Suppressor macrophage (primary cell): ENCODE measurements around the gene CEP43.

Experiments
- DNase-seq, 4 experiments: peaks; one replicate each; pipeline ENCODE4 v3.0.0-alpha.2; 2020 to 2022

The CEP43 gene

DNA sequence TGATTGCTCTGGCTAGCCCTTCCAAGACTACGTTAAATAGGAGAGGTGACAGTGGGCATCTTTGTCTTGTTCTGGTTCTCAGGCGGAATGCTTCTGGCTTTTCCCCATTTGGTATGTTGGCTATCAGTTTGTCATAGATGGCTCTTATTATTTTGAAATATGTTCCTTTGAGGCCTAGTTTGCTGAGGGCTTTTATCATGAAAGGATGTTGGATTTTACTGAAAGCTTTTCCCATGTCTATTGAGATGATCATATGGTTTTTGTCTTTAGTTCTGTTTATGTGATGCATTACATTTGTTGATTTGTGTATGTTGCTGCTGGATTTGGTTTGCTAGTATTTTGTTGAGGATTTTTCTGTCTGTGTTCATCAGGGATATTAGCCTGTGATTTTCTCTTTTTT lies 32.9 kb upstream of the CEP43 start:
- no peak for DNase-seq

DNA sequence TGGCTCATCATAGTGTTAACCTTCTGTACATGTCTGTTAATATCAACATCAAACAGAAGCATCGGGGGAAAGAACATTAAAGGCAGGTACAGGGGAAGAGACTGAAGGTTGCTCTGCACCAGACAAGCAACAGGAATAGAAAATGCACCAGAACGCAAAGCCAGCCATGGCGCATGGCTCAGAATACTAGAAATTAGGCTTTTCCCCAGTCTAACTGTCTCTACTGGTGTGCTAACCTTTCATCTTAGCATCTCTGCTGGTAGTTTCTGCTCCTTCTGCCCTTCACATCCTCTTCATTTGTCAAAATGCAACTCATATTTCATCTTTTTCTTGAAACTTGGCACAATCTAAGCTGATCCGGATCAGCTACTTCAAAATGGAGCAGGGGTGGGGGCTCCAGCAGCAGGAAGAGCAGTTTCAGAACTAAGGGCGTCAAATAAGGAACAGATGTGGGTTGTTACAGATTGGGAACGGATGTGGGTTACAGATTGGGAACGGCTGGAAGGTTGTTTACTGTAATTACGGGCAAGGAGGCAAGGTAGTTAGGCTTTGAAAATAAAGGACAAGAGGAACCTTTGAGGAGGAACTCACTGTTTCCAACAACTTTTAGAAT lies 29.7 kb upstream of the CEP43 start:
- peak in 3 of 4 experiments; percentile 20 to 38 (median 32) for DNase-seq

DNA sequence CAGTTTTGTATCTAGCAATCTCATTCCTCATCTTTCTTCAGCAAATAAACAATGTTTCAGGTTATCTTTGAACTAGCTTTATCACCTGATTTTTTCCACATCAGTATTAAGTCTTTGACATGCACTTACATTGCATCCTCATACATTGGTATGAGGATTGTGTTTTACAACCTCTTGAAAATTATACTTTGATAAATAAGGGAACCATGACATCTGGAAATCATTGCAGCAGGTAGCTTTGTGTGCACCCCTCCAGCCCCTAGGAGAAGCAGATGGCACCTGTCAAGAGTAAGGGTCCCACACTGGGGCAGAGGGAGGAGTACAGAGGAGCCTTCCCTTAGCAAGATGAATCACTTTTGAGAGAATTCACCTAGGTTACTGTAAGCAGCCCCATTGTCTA lies 29.1 kb upstream of the CEP43 start:
- DNase-seq = no peak

DNA sequence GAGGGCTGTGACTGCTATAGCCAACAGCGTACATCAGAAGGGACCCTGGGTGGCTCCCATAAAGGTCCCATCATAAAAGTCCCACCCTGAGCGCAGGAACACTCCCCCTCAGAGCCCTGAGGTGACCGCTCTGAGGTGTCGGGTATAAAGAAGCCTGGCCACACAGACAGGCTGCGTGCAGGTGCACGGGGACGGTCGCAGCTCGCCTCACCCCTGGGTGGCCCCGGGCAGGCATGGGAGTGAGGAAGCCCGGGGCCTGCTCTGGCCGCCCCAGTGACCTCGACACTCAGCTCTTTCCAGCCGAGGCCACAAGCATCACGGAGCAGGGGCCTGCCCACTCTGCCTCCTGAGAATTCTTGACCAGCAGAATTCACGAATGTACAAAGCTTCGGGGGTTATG lies 28.4 kb upstream of the CEP43 start:
- no peak for DNase-seq

DNA sequence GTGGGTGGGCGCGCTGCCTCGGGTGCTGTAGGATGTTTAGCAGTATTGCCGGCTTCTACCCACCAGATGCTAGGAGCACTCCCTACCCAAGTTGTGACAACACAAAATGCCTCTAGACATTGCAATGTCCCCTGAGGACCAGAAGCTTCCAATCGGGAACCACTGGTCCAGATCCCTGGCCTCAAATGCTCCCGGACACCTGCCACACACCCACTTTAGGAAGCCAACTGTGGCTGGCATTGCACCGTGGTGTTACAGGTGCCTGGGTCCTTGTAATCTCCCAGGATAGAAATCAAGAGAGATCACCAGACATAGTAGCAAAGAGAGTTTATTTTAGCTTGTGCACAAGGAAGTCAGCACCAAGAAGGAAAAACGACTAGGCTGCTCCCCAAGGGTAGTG lies 27.9 kb upstream of the CEP43 start:
- DNase-seq = no peak

DNA sequence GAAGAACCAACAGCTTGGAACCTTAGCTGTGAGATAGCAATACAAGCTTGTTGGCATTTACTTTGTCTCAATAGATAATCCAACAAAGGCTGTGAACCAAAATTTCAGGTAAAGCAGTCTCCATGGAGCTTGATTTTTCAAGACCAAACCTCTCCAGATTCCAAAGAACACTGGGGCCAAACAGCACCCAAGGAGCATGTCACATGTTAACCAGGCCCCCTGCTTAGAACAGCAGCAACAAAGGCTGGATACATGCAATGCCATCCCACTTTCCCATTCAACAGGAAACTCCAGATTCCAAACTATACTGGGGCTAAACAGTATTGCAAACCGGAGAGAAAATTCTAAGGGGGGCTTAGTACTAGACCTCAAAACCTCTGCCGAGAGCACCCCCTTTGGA lies 27.1 kb upstream of the CEP43 start:
- DNase-seq = no peak

DNA sequence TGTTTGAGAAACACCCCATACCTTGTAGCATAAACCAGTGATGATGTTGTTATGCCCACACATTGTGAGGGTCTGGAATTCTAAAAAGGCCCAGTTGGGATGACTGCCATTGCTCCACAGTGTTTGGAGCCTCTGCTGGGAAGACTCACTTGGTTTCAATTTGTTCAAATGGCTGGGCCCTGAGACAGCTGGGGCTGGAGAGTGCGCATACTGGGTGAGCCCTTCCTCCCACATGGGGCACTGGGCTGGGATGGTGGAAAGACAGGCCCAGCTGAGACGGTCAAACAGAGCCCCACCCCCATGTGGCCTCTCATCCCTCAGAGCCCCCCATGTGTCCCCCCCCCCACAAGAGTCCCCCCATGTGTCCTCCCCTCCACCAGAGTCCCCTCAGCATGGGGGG lies 22.6 kb upstream of the CEP43 start:
- no peak for DNase-seq

DNA sequence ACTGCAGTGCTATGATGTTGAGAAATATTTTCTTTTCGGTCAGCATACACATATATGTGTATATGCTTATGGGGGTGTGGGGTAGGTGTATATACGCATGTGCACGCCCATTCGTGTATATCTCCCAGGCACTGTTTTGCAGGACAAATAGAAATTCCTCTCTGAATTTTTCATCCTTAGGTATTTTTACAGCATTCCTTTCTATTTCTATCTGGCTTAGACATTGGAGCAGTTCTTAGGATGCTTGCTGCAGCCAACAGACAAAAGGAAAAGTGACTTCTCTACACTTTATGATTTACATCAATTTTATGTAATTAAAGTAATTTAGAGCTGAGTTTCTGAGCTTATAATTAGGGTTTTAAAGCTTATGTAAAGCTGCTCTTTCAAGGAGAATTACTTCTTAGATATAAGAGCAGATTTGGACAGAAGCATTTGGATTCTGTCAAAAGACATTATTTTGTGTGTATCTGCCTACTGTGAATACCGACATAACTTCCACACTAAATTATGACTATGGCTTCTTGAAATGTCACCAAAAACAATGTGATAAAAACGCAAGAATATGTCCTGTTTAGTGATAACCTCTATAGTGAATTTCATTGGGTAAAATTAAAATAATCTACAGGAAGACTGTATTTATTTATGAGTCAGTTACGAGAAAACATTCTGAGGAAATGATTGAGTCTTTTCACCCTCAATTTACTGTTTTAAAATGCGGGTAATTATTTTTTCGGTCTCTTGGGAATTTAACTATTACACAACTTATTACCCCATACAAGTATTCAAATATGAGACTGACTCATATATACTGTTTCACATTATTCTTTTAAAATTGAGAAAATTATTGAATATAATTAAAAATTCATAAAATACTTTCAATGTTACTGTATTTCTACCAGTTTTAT lies 21.3 kb upstream of the CEP43 start:
- no peak for DNase-seq

DNA sequence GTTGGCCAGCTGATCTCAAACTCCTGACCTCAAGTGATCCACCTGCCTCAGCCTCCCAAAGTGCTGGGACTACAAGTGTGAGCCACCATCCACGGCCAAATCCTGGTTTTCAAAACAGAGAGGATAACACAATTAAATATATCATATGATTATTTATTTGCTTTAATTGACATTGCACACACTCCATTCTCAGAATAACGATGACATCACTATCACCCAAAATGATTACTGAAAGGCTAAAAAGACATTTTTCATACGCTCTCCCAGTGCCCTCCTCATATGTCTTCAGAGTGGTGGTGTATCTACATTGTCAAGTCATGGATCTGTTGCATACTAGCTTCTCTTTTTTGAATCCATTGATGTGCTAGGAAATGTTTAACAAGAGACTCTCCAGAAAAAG lies 18.5 kb upstream of the CEP43 start:
- no peak for DNase-seq

DNA sequence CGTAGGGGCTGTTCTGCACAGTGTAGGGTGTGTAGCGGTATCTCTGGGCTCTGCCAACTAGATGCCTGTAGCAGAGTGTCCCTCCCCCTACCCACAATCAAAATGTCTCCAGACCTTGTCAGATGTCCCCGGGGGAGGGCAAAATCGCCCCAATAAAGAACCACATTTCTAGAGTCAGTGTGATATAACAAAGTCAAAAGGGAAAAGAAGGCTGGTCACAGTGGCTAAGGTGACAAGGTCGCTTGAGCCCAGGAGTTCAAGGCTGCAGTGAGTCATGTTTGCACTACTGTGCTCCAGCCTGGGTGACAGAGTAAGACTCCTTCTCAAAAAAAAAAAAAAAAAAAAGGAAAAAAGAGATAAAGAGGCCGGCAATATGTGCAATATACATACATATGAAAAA lies 11.7 kb upstream of the CEP43 start:
- DNase-seq = no peak

DNA sequence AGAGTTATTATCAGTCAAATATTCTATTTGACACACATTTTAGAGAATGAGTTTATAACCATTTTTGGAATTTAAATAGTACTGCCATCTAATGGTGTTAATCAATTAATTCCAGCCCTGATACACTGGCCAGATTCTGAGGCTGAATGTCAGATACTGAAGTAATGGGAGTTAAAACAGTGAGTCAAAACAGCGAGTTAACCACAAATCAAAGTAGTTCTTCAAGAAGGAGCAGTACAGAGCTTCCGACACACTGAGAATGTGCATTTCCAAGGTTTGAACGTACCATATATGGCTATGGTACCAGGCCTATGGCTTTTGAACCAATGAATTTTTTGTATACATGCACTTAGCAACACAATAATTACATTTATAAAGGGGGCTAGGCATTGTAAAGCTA lies 11.3 kb upstream of the CEP43 start:
- peak in 1 of 4 experiments; percentile 11 for DNase-seq

DNA sequence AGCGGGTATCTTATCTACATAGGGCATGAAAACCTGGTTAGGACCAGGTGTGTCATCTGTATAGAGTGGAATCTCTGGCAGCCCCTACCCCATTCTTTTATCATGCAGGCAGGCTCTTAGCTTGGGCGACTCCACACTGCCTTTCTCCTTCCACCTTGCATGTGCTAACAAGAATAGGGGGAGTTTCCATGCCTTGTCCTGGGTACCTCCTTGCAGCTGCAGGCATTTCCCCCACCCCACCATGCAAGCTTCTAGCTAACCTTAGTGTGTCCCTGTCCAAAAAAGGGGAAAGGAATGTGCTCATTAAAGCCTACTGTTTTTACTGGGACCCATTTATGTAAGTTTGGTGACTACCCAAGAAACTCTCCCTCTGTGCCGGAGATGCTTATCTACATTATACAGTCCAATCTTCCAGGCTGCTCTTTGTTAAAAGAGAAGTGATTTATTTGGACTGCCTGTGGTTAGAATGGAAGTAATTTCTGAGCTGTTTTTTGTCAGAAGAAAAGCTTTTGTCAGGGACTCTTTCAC lies 10.5 kb upstream of the CEP43 start:
- DNase-seq = no peak

DNA sequence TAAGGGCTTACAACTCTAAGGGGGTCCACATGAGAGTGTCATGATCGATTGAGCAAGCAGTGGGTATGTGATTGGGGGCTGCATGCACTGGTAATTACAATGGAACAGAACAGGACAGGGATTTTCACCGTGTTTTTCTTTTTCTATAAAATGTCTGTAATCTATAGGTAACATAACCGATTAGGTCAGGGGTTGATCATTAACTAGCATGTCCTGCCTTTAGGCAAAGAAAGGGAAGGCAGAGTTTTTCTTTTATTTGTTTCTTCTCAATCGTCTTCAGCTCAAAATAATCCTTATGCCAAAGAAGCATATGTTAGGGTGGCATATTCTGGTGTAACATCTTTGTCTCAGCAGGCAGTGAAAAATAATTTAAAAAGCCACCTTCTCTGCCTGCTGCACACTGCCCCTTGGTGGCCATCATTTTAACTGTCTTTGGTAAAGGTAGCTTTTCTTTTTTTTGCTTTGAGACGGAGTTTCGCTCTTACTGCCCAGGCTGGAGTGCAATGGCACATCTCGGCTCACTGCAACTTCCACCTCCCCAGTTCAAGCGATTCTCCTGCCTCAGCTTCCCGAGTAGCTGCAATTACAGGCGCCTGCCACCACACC lies 9.7 kb upstream of the CEP43 start:
- DNase-seq = peak; percentile 60 to 76 (median 67)

DNA sequence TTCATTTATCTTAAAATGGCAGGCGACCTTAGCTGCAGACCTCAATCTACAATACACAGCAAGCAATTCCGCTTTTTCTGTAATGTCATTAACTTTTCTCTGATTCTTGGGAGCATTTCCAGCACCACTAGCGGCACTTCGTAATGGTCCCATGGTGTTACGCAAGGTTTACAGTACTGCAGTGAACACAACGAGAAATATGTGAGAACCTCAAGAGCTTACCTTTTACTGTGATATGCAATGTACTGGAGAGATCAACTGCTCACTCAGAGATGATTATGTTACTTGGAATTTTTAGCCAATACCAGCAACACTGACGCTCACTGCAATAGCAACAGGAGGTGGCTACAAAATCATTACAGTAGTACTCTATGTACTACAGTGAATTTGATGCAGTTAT lies 2.8 kb upstream of the CEP43 start:
- DNase-seq = peak; percentile 29 to 52 (median 40)

DNA sequence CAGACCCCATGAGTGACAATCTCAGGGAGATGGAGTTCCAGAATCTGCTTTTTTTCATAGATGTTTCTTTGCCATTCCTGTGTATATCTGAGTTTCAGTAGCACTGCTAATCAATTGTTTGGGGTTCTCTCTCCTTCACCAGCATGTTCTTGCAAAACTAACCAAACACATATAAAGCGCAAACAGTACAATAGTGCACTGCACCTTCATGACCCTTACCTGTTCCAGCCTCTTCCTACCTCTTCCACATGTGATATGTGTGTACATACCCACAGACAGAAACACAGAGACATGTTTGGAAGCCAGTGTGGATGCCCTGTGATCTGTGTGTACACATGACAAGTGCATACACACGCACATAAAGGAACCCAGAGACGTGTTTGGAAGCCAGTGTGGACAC lies 1.8 kb upstream of the CEP43 start:
- no peak for DNase-seq

DNA sequence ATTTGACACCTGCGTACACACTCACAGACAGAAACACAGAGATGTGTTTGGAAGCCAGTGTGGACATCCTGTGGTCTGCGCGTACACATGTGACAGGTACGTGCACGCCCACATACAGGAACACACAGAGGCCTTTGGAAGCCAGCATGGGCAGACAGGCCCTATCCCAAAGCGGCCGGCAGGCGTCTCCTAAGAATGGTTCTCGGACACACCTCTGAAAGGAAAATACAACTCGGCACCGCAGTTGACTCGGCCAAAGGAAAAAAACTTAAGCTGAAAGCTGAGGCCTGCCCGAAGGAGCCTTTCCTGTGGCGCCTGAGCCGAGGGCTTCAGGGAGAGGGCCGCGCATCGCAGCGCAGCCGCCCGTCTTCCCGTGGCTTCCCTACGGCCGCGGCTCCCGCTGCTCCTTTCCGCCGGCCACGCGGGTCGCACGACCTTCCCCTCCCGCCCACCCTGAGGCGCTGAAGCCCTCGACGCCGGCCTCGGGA lies 1.4 kb upstream of the CEP43 start:
- DNase-seq = peak; percentile 73 to 84 (median 78)

DNA sequence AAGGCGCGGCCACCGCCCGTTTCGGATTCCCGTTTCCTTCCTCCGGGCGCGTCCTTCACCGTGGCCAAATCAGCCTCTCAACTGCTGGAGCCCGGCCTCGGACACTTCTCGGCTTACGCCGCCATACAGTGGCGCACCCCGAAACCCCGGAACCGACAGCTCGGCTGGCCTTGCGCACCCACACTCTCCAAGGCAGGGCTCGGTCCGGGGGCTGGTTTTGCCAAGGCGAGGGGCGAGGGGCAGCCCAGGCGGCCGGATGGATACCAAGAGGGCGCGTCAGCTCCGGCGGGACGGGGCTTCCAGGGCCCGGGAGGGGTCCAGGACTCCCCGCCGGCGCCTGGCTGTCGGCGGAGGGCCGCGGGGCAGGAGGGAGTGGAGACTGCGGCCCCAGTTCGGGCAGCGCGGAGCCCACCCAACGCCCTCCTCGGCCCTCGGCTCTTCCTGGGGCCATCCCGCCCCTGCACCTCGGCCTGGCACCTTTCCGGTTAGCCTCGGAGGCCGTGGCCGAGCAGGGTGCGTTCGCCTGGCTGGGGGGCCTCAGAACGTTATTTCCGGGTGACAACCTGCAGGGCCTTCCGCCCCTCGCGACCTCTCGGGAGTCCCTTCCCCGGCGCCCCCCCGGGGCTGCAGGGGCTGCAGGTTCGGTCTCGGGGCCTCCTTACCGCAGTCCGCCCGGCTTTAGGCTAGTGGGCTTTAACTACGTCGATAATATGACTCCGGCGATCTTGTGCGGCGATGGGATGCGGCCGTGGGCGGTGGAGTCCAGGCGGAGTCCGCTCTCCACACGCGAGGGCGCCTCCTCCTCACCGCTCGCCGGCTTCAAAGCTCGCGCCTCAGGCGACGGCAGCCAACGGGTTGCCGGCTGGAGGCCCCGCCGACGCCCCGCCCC lies 697 bp upstream of the CEP43 start:
- peak in 1 of 4 experiments; percentile 98 for DNase-seq

DNA sequence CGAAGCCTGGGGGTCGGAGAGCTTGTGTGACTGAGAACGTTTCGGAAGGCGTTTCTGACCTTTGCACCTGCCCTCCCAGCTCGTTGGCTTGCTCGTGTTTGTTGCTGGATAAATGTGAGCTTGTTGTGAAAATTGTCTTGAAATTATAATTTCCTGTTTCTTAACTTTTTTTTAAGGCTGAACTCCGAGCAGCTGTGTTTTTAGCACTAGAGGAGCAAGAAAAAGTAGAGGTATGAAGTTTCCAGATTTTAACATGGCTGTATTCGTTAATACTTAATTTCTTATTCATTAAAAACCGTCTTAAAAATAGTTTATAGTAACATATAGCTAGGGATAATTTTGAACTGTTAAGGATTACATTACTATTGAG lies 672 bp downstream of the CEP43 start:
- DNase-seq = peak in 1 of 4 experiments; percentile 17

DNA sequence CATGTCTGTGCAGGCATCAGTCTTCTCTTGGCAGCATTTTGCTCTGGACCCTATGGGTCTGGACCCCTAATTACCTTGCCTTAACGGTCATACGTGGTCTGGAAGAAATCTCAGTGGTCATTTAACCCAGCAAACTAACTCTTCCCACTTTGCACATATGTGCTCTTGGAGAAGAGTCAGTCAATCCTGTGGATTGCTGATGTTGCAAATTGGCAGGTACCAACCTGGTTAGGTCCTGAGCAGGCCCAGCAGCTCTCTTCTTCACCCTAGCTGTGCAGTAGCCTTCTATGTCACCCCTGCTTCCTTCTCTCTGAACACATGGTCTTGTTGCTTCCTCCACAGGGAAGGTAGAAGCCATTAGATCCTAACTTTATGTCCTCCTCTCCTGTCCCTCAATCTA lies 1.6 kb downstream of the CEP43 start:
- DNase-seq = no peak

DNA sequence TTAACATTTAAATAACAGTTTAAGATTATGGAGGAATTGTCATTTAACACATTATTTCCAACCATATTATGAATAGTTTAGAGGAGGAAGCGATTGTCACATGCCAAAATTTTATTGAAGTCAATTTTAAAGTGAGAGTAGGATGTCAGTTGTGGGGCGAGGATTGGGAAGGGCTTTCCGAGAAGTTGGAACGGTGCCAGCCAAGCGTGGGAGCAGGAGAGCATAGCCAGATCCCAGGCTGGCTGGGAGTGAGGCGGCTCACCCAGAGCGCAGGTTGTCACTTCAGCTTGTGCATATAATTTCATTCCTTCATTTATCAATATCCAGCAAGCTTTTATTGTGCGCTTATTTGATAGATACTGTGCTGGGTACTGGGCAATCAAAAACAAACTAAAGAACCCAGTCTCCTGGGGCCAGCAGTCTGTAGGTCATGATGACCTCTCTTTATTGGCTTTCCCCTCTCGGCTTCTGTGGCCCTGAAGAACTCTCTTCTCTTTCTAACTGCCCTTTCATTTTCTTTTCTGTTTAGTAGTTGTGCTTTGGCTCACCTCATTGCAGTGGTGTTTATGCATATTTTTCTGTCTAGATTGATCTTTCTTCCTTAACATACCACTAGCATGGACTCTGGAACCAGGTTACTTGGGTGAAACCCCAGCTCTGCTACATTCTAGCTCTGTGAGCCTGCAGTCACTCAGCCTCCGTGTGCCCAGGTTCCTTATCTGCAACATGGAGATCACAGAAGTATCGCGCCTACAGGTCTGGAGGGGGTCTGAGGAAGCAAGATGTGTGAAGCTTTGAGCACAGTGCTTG lies 6.4 kb downstream of the CEP43 start:
- DNase-seq = peak in 3 of 4 experiments; percentile 5 to 18 (median 14)

DNA sequence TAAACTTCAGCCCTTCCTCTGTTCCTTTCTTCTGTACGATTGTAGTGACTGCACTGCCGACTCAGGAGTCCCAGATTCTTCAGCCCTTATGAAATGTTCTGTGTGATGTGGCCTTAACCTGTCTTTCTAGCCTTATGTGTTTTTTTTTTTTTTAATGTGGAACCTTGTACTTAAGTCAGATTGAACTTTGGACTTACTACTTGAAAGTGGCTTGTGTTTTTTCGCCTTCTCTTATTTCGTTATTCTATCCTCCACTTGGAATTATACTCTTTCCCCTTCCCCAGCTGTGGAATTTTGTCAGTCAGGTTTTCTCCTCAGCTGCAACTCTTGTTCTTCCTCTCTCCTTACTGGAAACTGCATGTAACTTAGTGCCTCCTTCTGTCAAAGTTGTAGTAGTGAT lies 8.8 kb downstream of the CEP43 start:
- no peak for DNase-seq
